Peyer's patch (tissue), 4 donors: ENCODE data around the gene UNC13C.

ENCODE experiments used
- POLR2A ChIP-seq, 2 donors: fragments of 450-650 bp; IDR thresholded peaks; one replicate each; pipeline ENCODE4 v1.5.1; 2017; ENCODE audit warnings: antibody characterized with exemption in 2 of 2, mild to moderate bottlenecking in 2 of 2, moderate library complexity in 2 of 2
- TF ChIP-seq, protein P1 (sequence below), 6 experiments: fragments of 450-650 bp in 4 of 6; fragments of 200-600 bp in 2 of 6; sonication (generic) in 1 of 6; IDR thresholded peaks; one replicate each; pipeline ENCODE4 v1.5.1; 2017 to 2019; ENCODE audit warnings: antibody characterized with exemption in 6 of 6, mild to moderate bottlenecking in 3 of 6, moderate library complexity in 1 of 6

GRCh38 chr15:54045397-54045796, 67.2 kb downstream of the UNC13C start:
- TF ChIP-seq, protein P1, sequence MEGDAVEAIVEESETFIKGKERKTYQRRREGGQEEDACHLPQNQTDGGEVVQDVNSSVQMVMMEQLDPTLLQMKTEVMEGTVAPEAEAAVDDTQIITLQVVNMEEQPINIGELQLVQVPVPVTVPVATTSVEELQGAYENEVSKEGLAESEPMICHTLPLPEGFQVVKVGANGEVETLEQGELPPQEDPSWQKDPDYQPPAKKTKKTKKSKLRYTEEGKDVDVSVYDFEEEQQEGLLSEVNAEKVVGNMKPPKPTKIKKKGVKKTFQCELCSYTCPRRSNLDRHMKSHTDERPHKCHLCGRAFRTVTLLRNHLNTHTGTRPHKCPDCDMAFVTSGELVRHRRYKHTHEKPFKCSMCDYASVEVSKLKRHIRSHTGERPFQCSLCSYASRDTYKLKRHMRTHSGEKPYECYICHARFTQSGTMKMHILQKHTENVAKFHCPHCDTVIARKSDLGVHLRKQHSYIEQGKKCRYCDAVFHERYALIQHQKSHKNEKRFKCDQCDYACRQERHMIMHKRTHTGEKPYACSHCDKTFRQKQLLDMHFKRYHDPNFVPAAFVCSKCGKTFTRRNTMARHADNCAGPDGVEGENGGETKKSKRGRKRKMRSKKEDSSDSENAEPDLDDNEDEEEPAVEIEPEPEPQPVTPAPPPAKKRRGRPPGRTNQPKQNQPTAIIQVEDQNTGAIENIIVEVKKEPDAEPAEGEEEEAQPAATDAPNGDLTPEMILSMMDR (IDR thresholded peaks at IDR 0.05), result no peak
- no peak for TF ChIP-seq POLR2A (IDR thresholded peaks at IDR 0.05)
